ENCODE data around the gene CD4.

The CD4 gene

GRCh38 chr12:6851921-6852650 is 62.8 kb downstream of the CD4 start, which contains the start of gene USP5 (continued):
- peak; percentile 32; the same call in 1 of the 2 replicates for TF ChIP-seq ZNF366 (tag by site-specific recombination; conservative IDR thresholded peaks at IDR 0.05)
- TF ChIP-seq ZNF580 (tag by site-specific recombination; IDR thresholded peaks at IDR 0.05) = peak; percentile 94

DNA sequence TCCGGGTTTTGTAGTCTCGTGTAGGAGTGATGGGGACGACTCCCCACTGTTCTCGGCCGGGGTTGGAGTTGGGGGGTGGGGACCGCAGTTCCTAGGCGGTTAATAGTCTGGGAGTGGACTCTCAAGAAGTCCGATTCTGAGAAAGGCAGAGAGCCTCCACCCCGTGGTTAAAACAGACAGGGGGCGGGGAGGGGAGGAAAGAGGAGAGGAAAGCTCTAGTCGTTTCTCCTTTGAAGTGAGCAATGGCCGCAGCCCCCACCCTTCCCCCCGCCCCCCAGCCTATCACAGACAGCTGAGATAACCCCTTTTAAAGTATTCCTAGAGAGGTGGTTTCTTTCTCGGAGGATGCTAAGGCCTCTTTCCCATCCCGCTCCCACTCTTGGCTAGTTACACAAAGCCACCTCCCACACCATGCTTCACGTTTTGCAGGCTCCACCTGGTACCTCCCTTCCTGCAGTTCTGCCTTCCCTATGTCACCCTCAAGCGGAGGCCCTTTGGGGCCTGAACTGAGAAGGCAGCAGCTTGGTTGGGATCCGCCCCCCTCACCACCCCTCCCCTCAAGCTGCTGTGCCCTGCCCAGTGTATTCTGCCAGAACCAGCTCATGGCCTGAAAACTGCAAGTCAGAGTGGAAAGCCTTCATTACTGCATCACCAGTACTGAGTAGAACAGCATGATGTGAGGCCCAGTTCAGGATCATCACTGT is 63.5 kb downstream of the CD4 start:
- POLR2A ChIA-PET = interaction anchor here (0.6 to 7.1 kb wide), 28 partner anchors 8 to 482 kb away, joined by 3 to 183 read pairs (median 8); partner anchors contain the start of genes C12orf57, COPS7A, GAPDH and GNB3
- Histone ChIP-seq H3K9me3 (ENCODE audit: control insufficient read depth, insufficient read depth, low read depth, low read length) (no peaks in the 10 kb centered on the region), H3K36me3 (ENCODE audit: control insufficient read depth in 2 of 2, insufficient read depth in 1 of 2, low read length in 2 of 2) (peaks cover 22 to 66% of the 10 kb centered on the region in 2 experiments), H3K4me1 (ENCODE audit: control insufficient read depth, insufficient read depth, low read length) (peaks cover 11% of the 10 kb centered on the region), H3K27ac (ENCODE audit: extremely low read depth, low read depth, low read length) (peak overlapping the region; percentile 40; the same call in 1 of the 2 replicates), H3K4me3 (ENCODE audit: low read depth, low read length) (peak overlapping the region; percentile 67)
- CTCF ChIA-PET = interaction anchor here (0.6 to 8.4 kb wide), 10 partner anchors 12 to 255 kb away, joined by 3 to 71 read pairs (median 4); partner anchors contain the start of genes GNB3, PTMS and SPSB2
- no peak for TF ChIP-seq HOXA7 (CRISPR knock-in tag; IDR thresholded peaks at IDR 0.05; ENCODE audit: borderline replicate concordance)
- no peak for TF ChIP-seq RBAK (tag by site-specific recombination; IDR thresholded peaks at IDR 0.05)
- TF ChIP-seq ZNF223 (tag by site-specific recombination; IDR thresholded peaks at IDR 0.05) = no peak
- TF ChIP-seq YY2 (tag by site-specific recombination; IDR thresholded peaks at IDR 0.05) = no peak
- TF ChIP-seq ZNF292 (tag by site-specific recombination; IDR thresholded peaks at IDR 0.05; ENCODE audit: borderline replicate concordance, low read depth) = no peak
- TF ChIP-seq ZNF664 (tag by site-specific recombination; IDR thresholded peaks at IDR 0.05) = no peak
- TF ChIP-seq ZSCAN30 (tag by site-specific recombination; IDR thresholded peaks at IDR 0.05) = no peak
- no peak for TF ChIP-seq ZNF155 (tag by site-specific recombination; IDR thresholded peaks at IDR 0.05)
- TF ChIP-seq ZNF624 (tag by site-specific recombination; IDR thresholded peaks at IDR 0.05) = no peak
- TF ChIP-seq SP2 (tag by site-specific recombination; IDR thresholded peaks at IDR 0.05) = peak; percentile 86
- TF ChIP-seq KLF16 (tag by site-specific recombination; IDR thresholded peaks at IDR 0.05) = no peak
- TF ChIP-seq HOXD13 (CRISPR knock-in tag; IDR thresholded peaks at IDR 0.05; ENCODE audit: borderline replicate concordance) = no peak
- TF ChIP-seq, protein P1, sequence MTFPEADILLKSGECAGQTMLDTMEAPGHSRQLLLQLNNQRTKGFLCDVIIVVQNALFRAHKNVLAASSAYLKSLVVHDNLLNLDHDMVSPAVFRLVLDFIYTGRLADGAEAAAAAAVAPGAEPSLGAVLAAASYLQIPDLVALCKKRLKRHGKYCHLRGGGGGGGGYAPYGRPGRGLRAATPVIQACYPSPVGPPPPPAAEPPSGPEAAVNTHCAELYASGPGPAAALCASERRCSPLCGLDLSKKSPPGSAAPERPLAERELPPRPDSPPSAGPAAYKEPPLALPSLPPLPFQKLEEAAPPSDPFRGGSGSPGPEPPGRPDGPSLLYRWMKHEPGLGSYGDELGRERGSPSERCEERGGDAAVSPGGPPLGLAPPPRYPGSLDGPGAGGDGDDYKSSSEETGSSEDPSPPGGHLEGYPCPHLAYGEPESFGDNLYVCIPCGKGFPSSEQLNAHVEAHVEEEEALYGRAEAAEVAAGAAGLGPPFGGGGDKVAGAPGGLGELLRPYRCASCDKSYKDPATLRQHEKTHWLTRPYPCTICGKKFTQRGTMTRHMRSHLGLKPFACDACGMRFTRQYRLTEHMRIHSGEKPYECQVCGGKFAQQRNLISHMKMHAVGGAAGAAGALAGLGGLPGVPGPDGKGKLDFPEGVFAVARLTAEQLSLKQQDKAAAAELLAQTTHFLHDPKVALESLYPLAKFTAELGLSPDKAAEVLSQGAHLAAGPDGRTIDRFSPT (tag by site-specific recombination; IDR thresholded peaks at IDR 0.05) = no peak
- 0 out of 2 replicates have a peak, but pooled peaks have one; percentile 15 for TF ChIP-seq GLIS2 (tag by site-specific recombination; IDR thresholded peaks at IDR 0.05)
- TF ChIP-seq, protein P2, sequence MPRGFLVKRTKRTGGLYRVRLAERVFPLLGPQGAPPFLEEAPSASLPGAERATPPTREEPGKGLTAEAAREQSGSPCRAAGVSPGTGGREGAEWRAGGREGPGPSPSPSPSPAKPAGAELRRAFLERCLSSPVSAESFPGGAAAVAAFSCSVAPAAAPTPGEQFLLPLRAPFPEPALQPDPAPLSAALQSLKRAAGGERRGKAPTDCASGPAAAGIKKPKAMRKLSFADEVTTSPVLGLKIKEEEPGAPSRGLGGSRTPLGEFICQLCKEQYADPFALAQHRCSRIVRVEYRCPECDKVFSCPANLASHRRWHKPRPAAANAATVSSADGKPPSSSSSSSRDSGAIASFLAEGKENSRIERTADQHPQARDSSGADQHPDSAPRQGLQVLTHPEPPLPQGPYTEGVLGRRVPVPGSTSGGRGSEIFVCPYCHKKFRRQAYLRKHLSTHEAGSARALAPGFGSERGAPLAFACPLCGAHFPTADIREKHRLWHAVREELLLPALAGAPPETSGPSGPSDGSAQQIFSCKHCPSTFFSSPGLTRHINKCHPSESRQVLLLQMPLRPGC (tag by site-specific recombination; IDR thresholded peaks at IDR 0.05) = no peak
- TF ChIP-seq ZNF660 (tag by site-specific recombination; IDR thresholded peaks at IDR 0.05) = 0 out of 2 replicates have a peak, but pooled peaks have one; percentile 16
- no peak for TF ChIP-seq ZNF501 (tag by site-specific recombination; IDR thresholded peaks at IDR 0.05)
- TF ChIP-seq ZNF248 (tag by site-specific recombination; IDR thresholded peaks at IDR 0.05) = no peak
- TF ChIP-seq ZNF791 (tag by site-specific recombination; IDR thresholded peaks at IDR 0.05) = no peak
- TF ChIP-seq ATF2 (tag by site-specific recombination; IDR thresholded peaks at IDR 0.05; ENCODE audit: low read depth) = no peak
- no peak for TF ChIP-seq PRDM1 (tag by site-specific recombination; IDR thresholded peaks at IDR 0.05)
- TF ChIP-seq ZBTB7A (tag by site-specific recombination; IDR thresholded peaks at IDR 0.05; ENCODE audit: low read depth) = no peak
- TF ChIP-seq, protein P3, sequence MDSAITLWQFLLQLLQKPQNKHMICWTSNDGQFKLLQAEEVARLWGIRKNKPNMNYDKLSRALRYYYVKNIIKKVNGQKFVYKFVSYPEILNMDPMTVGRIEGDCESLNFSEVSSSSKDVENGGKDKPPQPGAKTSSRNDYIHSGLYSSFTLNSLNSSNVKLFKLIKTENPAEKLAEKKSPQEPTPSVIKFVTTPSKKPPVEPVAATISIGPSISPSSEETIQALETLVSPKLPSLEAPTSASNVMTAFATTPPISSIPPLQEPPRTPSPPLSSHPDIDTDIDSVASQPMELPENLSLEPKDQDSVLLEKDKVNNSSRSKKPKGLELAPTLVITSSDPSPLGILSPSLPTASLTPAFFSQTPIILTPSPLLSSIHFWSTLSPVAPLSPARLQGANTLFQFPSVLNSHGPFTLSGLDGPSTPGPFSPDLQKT (IDR thresholded peaks at IDR 0.05; ENCODE audit: borderline replicate concordance, low read depth, low read length) = no peak
- no peak for TF ChIP-seq ZNF2 (tag by site-specific recombination; IDR thresholded peaks at IDR 0.05)
- TF ChIP-seq ZNF561 (tag by site-specific recombination; IDR thresholded peaks at IDR 0.05; ENCODE audit: borderline replicate concordance) = no peak
- TF ChIP-seq KLF1 (tag by site-specific recombination; IDR thresholded peaks at IDR 0.05) = peak; percentile 75; the same call in 1 of the 2 replicates
- TF ChIP-seq ZSCAN23 (tag by site-specific recombination; IDR thresholded peaks at IDR 0.05) = no peak
